PC-9 (cell line): ENCODE results near the gene NELFCD. TPM values are rescaled to one million over a fixed set of nuclear protein-coding genes. Genes with fewer than 3 reads are reported as not detected.

Source experiments
- BruUV-seq: library from RNA; stranded (reverse); fragments of 400-500 nt; replicated peaks from 2 replicates; lab custom pipeline; 2021; lab: Mats Ljungman, UMichigan
- CTCF ChIA-PET: fragments of 300-600 bp; sonication (Branson Sonifier 250); formaldehyde crosslinking; loops from one replicate; lab custom pipeline; 2022; ENCODE audit warnings: antibody characterized with exemption; lab: Charles Lee
- POLR2A ChIA-PET: fragments of 300-600 bp; sonication (Branson Sonifier 250); formaldehyde crosslinking; loops from one replicate; lab custom pipeline; 2022; ENCODE audit warnings: antibody characterized with exemption; ENCODE audit not compliant: unreplicated experiment; lab: Charles Lee
- DNase-seq, 2 experiments: peaks; one replicate each; pipeline versions ENCODE4 v3.0.0 to v3.0.0-alpha.2; 2015 to 2022; ENCODE audit warnings: mixed read lengths in 1 of 2
- H2AFZ ChIP-seq: fragments of 200-600 bp; sonication (generic); 2 replicates; pipeline ENCODE4 v1.8.1; 2017; ENCODE audit warnings: antibody characterized with exemption
- H3F3A ChIP-seq: fragments of 200-600 bp; sonication (generic); 2 replicates; pipeline ENCODE4 v1.8.1; 2017; ENCODE audit warnings: antibody characterized with exemption, mild to moderate bottlenecking, low read depth; ENCODE audit not compliant: insufficient read depth
- H3K27ac ChIP-seq: fragments of 200-600 bp; sonication (generic); 2 replicates; pipeline ENCODE4 v1.6.1; 2016; ENCODE audit warnings: mixed run types
- H3K27me3 ChIP-seq: fragments of 200-600 bp; sonication (generic); 2 replicates; pipeline ENCODE4 v1.6.1; 2016; ENCODE audit warnings: low read depth, mixed run types; ENCODE audit not compliant: insufficient read depth
- H3K36me3 ChIP-seq: fragments of 200-600 bp; sonication (generic); 2 replicates; pipeline ENCODE4 v1.6.1; 2016; ENCODE audit warnings: low read depth, mixed run types
- H3K4me1 ChIP-seq: fragments of 200-600 bp; sonication (generic); replicated peaks from 2 replicates; pipeline ENCODE4 v1.6.1; 2016; ENCODE audit warnings: mixed run types; ENCODE audit not compliant: insufficient read depth
- H3K4me2 ChIP-seq: fragments of 200-600 bp; sonication (generic); 2 replicates; pipeline ENCODE4 v1.6.1; 2017; ENCODE audit warnings: mixed run types
- H3K4me3 ChIP-seq: fragments of 200-600 bp; sonication (generic); 2 replicates; pipeline ENCODE4 v1.6.1; 2016; ENCODE audit warnings: mixed run types
- H3K79me2 ChIP-seq: fragments of 200-600 bp; sonication (generic); 2 replicates; pipeline ENCODE4 v1.6.1; 2017; ENCODE audit warnings: low read depth, mixed run types
- H3K9me2 ChIP-seq: fragments of 200-600 bp; sonication (generic); 2 replicates; pipeline ENCODE4 v1.8.1; 2017; ENCODE audit warnings: mild to moderate bottlenecking; ENCODE audit not compliant: insufficient read depth
- H3K9me3 ChIP-seq: fragments of 200-600 bp; sonication (generic); 2 replicates; pipeline ENCODE4 v1.8.1; 2016; ENCODE audit warnings: low read depth; ENCODE audit not compliant: insufficient read depth
- H4K20me1 ChIP-seq: fragments of 200-600 bp; sonication (generic); 2 replicates; pipeline ENCODE4 v1.8.1; 2017; ENCODE audit not compliant: insufficient read depth
- CTCF ChIP-seq: fragments of 200-600 bp; sonication (generic); conservative IDR thresholded peaks from 2 replicates; pipeline ENCODE4 v1.6.1; 2017; ENCODE audit warnings: mixed run types, antibody characterized with exemption, mild to moderate bottlenecking, moderate library complexity
- EZH2 ChIP-seq: fragments of 200-600 bp; sonication (generic); IDR thresholded peaks from 2 replicates; pipeline ENCODE4 v1.8.0; 2017; ENCODE audit warnings: antibody characterized with exemption, low read depth
- intact Hi-C: fragments of 100-400 bp; cut with micrococcal nuclease; formaldehyde crosslinking; loops from one replicate; pipeline ENCODE4 v1.10.0; 2022; ENCODE audit not compliant: unreplicated experiment
- total RNA-seq: library from RNA; stranded (reverse); gene quantifications from 2 replicates; pipeline ENCODE4 v1.2.3, GENCODE V29; 2021

Gene NELFCD
- total RNA-seq, 1 experiment from 2014 or later: 130 TPM

GRCh38 chr20:59027741-59028320 is 46.8 kb downstream of the NELFCD start:
- Histone ChIP-seq H3K79me2 (peaks cover 74% of the 10 kb centered on the region), H3K27me3 (no peaks in the 10 kb centered on the region), H3K4me1 (peaks cover 35% of the 10 kb centered on the region), H3K9me3 (no peaks in the 10 kb centered on the region), H3F3A (peaks cover 17% of the 10 kb centered on the region), H3K36me3 (peaks cover 56% of the 10 kb centered on the region), H3K27ac (no peak overlapping the region), H4K20me1 (peaks cover 28% of the 10 kb centered on the region), H2AFZ (no peak overlapping the region), H3K4me2 (no peak overlapping the region), H3K4me3 (no peak overlapping the region), H3K9me2 (no peaks in the 10 kb centered on the region)
- CTCF ChIA-PET: no interaction called here
- POLR2A ChIA-PET: no interaction called here
- intact Hi-C loops: no loop called here
- no peak for DNase-seq
- no TSS peak for BruUV-seq
- TF ChIP-seq CTCF (no peak), EZH2 (no peak)

GRCh38 chr20:59028812-59029211 is 47.8 kb downstream of the NELFCD start:
- DNase-seq: no peak
- intact Hi-C loops: no loop called here
- Histone ChIP-seq H3K36me3 (peaks cover 56% of the 10 kb centered on the region), H3K9me2 (no peaks in the 10 kb centered on the region), H4K20me1 (peaks cover 28% of the 10 kb centered on the region), H2AFZ (no peak overlapping the region), H3K4me3 (no peak overlapping the region), H3K4me1 (peaks cover 45% of the 10 kb centered on the region), H3K4me2 (peak overlapping the region; percentile 34), H3K9me3 (no peaks in the 10 kb centered on the region), H3K27me3 (no peaks in the 10 kb centered on the region), H3K79me2 (peaks cover 74% of the 10 kb centered on the region), H3K27ac (peak overlapping the region; percentile 4; the same call in 1 of the 2 replicates), H3F3A (peaks cover 27% of the 10 kb centered on the region)
- POLR2A ChIA-PET: no interaction called here
- no TSS peak for BruUV-seq
- CTCF ChIA-PET: no interaction called here
- TF ChIP-seq EZH2: no peak
- TF ChIP-seq CTCF: no peak

GRCh38 chr20:59030911-59031563 is 50.0 kb downstream of the NELFCD start:
- ChIA-PET CTCF (interaction anchor here (0.7 kb wide), 1 partner anchor 140 kb away, joined by 5 read pairs; no protein-coding TSS in a partner anchor), POLR2A (no interaction called here)
- H3K9me3 ChIP-seq: no peaks in the 10 kb centered on the region
- no peak overlapping the region for H2AFZ ChIP-seq
- peaks cover 56% of the 10 kb centered on the region for H3K36me3 ChIP-seq
- H3F3A ChIP-seq: peaks cover 49% of the 10 kb centered on the region
- H3K79me2 ChIP-seq: peaks cover 72% of the 10 kb centered on the region
- peaks cover 35% of the 10 kb centered on the region for H4K20me1 ChIP-seq
- intact Hi-C loops: loop anchor here (5.0 kb wide), 1 partner anchor 49 kb away; the partner anchor contains the start of gene NELFCD
- no peak for TF ChIP-seq EZH2
- TF ChIP-seq CTCF: no peak
- peak overlapping the region; percentile 68; the same call in 1 of the 2 replicates for H3K27ac ChIP-seq
- TSS peak; percentile 27 for BruUV-seq
- DNase-seq: no peak
- peaks cover 51% of the 10 kb centered on the region for H3K4me1 ChIP-seq
- no peaks in the 10 kb centered on the region for H3K27me3 ChIP-seq
- H3K9me2 ChIP-seq: no peaks in the 10 kb centered on the region
- H3K4me2 ChIP-seq: peak overlapping the region; percentile 79
- H3K4me3 ChIP-seq: peak overlapping the region; percentile 80
